Stimulated activated CD8-positive, alpha-beta memory T cell treated with anti-CD3 and anti-CD28 coated beads, Interleukin-12 subunit alpha, Interleukin-12 subunit beta, amount 100 ng/mL, for 24 hours (primary cell): ENCODE data around the gene APPBP2.
A peak's percentile ranks its signal among the peaks of the same experiment; 100 is the strongest.
"Not testable (repeated sequence)": the region's sequence is repeated elsewhere in the genome, so short reads cannot be mapped to it uniquely, and the experiment has no call there.

Experiments
- DNase-seq: peaks from one replicate; pipeline ENCODE4 v3.0.0-alpha.2; 2020; ENCODE audit errors: extremely low read depth

The APPBP2 gene, protein sequence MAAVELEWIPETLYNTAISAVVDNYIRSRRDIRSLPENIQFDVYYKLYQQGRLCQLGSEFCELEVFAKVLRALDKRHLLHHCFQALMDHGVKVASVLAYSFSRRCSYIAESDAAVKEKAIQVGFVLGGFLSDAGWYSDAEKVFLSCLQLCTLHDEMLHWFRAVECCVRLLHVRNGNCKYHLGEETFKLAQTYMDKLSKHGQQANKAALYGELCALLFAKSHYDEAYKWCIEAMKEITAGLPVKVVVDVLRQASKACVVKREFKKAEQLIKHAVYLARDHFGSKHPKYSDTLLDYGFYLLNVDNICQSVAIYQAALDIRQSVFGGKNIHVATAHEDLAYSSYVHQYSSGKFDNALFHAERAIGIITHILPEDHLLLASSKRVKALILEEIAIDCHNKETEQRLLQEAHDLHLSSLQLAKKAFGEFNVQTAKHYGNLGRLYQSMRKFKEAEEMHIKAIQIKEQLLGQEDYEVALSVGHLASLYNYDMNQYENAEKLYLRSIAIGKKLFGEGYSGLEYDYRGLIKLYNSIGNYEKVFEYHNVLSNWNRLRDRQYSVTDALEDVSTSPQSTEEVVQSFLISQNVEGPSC

DNA sequence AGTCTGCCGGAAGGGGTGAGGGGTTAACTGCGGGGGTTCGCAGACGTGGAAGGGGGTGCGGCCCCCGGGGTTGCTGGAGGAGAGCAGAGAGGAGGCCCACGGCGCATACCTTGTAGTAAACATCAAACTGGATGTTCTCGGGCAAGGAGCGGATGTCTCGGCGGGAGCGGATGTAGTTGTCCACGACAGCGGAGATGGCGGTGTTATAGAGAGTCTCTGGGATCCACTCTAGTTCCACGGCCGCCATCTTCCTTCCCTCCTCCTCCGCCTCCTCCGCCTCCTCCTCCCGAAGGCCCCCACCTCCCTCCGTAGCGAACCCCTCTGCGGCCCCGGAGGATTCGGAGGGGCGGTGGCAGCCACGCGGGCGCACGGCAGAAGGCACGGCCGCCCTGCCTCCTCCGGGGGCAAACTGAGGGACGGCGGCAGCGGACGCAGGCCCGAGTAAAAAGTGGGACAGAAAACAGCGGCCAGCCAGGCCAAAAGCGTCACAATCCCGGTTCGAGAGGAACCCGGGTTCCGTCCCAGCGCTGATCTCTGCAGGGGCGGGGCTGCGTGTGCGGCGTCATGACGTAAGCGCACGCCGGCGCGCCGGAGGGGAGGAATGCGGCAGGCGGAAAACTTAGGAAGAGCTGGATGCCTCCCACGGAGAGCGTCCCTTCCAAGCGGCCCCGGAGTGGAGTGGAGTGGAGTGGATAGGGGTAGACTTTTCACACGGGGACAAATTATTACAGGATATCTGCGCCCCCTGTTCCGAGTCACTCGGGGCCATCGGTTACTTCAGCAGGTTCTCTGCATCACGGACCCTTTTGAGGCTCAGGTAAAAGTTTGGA is at the start of gene APPBP2:
Gene APPBP2, minus strand, starts transcription at position 558 of the 830 bp plus-strand sequence. Its CDS starts 311 bp downstream, at position 247.
- peak; percentile 49 for DNase-seq

GRCh38 chr17:60573236-60574051 is 47.4 kb upstream of the APPBP2 start:
- DNase-seq, result no peak

DNA sequence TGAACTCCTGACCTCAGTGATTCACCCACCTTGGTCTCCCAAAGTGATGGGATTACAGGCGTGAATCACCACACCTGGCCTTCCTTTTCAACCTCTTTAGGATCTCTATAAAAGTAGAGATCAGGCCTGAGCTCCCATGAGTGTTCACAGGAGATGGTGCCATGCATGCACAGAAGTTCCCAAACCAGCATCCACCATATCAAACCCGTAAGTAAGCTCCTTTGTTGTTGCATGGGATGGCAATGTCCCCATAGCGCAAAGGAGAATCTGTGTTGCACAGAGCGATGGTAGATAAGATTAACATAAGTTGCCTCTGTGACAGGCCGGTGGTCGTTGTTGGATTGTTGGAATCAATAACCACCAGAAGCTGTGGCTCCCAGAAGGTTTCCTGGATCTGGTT is 39.2 kb upstream of the APPBP2 start:
- no peak for DNase-seq

GRCh38 chr17:60563743-60564142 is 37.7 kb upstream of the APPBP2 start:
- no peak for DNase-seq

DNA sequence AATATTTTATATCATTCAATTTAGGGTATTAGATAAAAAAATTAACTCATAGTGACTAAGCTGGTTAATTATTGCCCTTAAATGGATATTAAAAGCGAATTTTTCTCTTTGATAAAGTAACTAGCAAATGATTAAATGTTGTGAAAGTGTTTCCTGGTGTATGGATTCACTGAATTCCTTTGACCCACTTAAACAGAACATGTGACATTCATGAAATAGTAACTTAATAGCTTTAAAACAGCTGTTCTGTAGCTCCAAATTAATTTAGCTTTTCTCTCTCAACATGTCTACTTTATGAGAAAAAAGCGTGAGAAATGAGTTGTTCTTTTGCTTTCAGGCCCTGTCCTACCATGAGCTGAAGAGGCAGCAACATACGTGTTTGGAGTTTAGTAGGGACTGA is 36.4 kb upstream of the APPBP2 start:
- DNase-seq, result no peak

GRCh38 chr17:60560860-60561257 is 34.8 kb upstream of the APPBP2 start:
- DNase-seq, result no peak

DNA sequence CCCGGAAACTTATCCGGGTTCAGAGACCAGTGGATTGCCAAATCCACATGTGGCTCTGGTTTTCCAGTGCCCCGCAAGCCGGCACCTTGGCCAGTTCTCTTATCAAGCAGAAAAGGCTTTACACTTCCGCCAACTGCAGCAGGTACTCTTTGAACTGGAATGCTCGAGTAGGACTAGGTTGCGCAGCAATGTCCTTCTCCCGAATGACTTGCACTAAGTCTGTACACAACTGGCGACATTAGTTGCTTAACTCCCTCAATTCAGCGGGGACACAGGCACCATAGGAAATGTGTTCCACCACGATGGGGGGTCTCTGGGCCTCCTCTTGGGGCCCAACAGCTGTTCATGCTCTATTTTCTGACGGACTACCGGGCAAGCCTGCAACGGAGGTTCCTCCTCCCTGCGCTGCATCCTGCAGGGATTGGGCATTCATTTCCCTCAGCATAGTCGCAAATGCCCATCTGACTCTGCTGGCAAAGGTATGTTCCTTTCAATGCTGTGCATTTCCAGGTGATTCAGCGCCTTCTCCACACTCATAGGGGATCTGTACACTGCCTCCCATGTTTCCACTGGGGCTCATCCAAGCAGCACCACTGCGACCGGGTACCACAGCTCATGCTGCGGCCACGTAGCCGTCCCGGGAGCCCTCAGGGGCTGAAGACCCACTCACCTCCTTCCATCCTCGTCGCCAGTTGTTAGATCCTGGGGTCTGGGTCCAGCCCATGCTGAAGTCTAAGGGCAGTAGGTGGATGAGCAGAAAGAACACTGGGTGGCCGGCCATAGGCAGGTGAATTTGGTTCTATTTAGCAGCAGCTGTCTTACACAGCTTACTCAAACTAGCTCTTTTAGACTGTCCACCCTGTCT is 34.2 kb upstream of the APPBP2 start:
- no peak for DNase-seq

- no peak for DNase-seq
Measured at GRCh38 chr17:60559659-60559994, 33.6 kb upstream of the APPBP2 start.

DNA sequence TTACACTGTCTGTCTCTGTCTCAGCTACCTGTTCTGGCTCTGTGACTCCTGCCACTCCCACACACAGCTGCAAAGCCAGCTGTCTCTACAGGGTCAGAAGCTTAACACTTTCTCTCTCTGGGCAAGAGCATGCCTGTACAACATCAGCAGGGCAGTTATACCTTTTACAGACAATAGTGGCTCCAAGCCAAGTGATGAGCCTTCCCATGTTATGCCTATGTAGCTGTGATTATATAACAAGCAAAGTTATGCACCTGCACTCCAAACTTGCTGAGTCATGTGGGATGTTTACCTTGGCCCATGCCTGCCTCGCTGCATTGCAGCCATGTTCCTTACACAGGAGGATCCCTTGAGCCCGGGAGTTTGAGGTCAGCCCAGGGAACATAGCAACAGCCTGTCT is 31.8 kb upstream of the APPBP2 start:
- no peak for DNase-seq

DNA sequence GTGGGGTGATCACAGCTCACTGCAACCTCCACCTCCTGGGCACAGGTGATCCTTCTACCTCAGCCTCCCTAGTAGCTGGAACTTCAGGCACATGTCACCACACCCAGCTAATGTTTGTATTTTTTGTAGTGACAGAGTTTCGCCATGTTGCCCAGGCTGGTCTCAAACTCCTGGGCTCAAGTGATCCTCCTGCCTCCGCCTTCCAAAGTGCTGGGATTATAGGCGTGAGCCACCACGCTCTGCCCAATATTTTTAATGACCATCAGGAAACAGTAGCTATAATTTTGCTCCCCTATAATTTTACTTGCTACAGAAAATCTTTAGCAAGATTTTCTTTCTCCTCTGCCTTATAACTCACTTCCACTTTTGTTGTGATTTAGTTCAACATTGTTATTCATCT is 29.7 kb upstream of the APPBP2 start:
- DNase-seq, result no peak

DNA sequence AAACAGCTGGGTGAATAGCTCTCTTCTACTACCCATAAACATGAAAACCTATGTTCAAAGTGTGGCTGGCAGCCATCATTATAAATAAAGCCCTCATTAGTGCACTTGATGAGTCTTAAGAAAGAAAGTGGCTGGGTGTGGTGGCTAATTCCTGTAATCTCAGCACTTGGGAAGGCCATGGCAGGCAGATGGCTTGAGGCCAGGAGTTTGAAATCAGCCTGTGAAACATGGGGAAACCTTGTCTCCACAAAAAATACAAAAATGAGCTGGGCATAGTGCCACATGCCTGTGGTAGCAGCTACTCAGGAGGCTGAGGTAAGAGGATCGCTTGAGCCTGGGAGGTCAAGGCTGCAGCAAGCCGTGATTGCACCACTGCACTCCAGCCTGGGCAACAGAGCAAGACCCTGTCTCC is 28.3 kb upstream of the APPBP2 start:
- DNase-seq, result no peak

GRCh38 chr17:60552255-60552654 is 26.2 kb upstream of the APPBP2 start:
- not testable (repeated sequence) for DNase-seq

DNA sequence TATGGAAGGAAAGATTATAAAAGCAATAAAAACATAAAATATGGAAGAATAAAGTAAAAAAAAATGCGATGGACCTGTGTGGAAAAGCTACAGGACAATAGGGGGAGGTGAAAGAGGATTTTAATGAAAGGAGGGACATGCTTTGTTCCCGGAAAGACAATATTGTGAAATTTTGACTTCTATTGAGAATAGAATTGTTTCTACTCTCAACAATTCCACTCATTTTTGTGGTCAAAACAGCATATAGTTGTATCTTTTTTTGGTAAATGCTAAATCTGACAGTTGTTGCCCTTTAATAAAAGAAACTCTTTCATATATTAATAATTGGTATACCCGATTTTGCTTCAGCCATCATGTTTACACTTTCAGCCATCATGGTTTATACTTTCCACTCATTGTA is 22.9 kb upstream of the APPBP2 start:
- no peak for DNase-seq

DNA sequence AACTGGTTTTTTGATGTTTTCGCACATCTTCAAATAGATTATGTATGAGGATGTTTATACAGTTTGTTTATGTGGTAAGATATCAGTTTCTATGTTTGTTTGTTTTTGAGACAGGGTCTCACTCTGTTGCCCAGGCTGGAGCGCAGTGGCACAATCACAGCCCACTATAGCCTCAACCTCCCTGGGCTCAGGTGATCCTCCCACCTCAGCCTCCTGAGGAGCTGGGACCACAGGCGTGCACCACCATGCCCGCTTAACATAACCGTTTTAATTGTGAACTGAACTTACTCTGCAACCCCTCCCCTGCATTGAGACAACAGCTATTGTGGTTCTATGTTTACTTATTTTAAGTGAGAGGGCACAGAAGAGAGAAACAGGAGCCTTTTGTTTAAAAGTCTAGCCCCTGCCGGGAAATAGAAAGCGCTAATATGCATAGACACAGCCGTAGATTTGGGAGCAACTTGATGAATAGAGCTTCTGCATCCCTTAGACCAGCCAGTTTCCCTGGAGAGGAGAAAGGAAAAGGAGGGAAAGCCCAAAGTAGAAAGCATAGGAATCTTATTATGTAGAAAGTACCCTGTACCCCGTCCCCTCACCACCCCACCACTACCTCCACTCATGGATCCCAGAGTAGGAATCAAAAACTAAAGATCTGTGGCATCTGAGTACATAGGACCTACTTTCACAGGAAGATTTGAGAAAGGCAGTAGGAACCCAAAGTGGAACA is 19.6 kb upstream of the APPBP2 start:
- DNase-seq, result no peak

DNA sequence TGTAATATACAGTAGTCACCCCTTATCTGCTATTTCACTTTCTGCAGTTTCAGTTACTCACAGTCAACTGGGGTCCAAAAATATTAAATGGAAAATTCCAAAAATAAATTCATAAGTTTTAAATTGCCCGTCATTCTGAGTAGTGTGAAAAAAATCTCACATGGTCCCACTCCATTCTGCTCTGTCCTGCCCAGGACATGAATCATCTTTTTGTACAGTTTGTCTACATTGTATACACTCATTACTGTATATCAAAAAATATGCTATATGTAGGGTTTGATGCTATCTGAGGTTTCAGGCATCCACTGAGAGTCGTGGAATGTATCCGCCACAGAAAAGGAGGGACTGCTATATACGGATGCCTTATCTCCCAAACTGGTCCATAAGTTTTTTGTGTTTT is 16.0 kb upstream of the APPBP2 start:
- DNase-seq, result no peak

DNA sequence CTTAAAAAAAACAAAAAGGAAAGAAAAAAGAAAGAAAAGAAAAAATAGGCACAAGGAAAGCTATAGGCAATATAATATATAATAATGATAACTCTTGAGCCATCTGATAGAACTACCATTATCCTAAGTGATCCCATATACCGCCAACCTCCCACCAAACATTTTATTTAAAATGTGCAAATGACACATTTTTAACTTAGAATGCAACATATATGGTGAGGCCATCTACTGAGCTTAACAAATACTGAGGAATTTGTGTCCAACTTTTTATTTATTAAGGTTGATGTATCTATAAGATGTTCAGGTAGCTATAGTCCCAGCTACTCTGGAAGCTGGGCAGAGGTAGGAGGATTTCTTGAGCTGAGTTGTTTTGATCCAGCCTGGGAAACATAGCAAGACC is 14.4 kb upstream of the APPBP2 start:
- no peak for DNase-seq

DNA sequence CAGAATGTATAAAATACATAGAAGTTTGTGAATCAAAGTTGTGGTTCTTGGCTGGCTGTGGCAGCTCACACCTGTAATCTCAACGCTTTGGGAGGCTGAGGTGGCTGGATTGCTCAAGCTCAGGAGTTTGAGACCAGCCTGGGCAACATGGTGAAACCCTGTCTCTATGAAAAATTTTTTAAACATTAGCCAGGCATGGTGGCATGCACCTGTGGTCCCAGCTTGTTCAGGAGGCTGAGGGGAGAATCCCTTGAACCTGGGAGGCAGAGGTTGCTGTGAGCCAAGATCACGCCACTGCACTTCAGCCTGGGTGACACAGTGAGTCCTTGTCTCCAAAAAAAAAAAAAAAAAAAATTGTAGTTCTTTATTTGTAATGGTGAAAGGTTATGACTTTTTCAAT is 13.8 kb upstream of the APPBP2 start:
- DNase-seq, result no peak

DNA sequence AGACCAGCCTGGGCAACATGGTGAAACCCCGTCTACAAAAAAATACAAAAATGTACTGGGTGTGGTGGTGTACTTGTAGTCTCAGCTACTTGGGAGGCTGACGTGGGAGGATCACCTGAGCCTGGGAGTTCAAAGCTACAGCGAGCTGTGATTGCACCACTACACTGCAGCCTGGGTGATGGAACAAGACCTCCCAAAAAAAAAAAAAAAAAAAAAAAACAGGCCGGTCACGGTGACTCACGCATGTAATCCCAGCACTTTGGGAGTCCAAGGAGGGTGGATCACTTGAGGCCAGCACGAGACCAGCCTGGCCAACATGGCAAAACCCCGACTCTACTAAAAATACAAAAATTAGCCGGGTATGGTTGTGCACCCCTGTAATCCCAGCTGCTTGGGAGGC is 12.7 kb upstream of the APPBP2 start:
- no peak for DNase-seq

- DNase-seq, result no peak
Measured at GRCh38 chr17:60535382-60536279, 9.6 kb upstream of the APPBP2 start.
